SH-SY5Y (cell line): ENCODE data around the gene MVB12A.

Experiments used
- GATA2 ChIP-seq: IDR thresholded peaks from 2 replicates; pipeline ENCODE4 v1.6.1; 2011; ENCODE audit warnings: mild to moderate bottlenecking, low read depth, low read length
- GATA3 ChIP-seq: IDR thresholded peaks from 2 replicates; pipeline ENCODE4 v1.6.1; 2011; ENCODE audit warnings: low read depth, mild to moderate bottlenecking, low read length, moderate library complexity

DNA sequence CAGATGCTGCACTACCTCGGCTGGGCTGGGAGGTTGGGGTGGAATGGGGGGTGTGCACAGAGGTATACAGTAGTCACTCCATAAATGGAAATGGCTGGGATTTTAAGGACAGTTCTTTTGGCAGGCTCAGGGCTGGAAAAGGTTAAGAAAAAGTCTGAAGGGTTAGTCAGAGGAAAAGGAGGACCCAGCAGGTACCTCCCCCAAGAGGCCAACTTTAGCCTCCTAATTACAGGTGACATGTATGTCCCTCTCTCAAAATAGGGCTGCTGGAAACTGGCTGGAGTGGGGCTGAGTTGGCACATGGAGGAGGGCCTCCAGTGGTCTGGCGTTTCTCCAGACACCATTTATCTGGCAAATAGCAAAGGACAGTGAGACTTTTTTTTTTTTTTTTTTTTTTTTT, 26.8 kb upstream of the MVB12A start:
- TF ChIP-seq GATA2 (no peak), GATA3 (no peak)
